Activated CD4-positive, alpha-beta T cell treated with anti-CD3 and anti-CD28 coated beads for 4 hours (primary cell): ENCODE data around the gene PTP4A1.
"Not testable (repeated sequence)": the region's sequence is repeated elsewhere in the genome, so short reads cannot be mapped to it uniquely, and the experiment has no call there.

ENCODE experiments used
- DNase-seq, 2 donors: peaks; one replicate each; pipeline ENCODE4 v3.0.0-alpha.2; 2020

The PTP4A1 gene

DNA sequence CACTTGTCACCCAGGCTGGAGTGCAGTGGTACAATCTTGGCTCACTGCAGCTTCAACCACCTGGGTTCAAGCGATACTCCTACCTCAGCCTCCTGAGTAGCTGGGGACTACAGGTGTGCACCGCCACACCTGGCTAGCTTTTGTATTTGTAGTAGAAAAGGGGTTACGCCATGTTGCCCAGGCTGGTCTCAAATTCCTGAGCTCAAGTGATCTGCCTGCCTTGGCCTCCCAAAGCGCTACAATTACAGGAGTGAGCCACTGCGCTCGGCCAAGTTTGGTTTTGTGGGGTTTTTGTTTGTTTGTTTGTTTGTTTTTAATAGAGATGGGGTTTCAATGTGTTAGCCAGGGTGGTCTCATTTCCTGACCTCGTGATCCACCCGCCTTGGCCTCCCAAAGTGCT lies 12.3 kb downstream of the PTP4A1 start:
- DNase-seq: no peak

DNA sequence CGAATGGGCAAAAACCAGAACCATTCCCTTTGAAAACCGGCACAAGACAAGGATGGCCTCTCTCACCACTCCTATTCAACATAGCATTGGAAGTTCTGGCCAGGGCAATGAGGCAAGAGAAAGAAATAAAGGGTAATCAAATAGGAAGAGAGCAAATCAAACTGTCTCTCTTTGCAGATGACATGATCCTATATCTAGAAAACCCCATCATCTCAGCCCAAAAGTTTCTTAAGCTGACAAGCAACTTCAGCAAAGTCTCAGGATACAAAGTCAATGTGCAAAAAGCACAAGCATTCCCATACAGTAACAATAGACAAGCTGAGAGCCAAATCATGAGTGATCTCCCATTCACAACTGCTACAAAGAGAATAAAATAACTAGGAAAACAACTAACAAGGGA lies 13.4 kb downstream of the PTP4A1 start:
- DNase-seq: not testable (repeated sequence)

DNA sequence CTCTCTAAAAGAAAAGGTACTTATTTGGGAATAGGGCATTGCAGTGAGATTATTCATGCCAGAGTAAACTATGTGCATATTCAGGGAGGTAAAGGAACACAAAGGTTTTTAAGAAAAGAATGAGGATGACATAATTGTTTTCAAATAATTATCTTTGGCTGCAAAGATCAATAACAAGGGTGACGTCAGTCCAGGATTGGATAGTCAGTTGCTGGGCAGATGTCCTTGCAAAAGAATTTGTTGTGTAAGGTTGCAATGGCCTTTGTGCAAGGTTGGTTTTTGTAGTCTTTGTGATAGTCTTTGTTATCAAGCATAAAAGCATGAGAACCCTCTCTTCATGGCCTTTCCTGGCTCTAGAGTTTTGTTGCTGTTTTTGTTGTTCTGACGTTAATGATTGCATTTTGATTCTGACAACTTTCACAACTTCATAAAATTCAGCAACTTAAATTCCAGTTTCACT lies 17.7 kb downstream of the PTP4A1 start:
- no peak for DNase-seq

DNA sequence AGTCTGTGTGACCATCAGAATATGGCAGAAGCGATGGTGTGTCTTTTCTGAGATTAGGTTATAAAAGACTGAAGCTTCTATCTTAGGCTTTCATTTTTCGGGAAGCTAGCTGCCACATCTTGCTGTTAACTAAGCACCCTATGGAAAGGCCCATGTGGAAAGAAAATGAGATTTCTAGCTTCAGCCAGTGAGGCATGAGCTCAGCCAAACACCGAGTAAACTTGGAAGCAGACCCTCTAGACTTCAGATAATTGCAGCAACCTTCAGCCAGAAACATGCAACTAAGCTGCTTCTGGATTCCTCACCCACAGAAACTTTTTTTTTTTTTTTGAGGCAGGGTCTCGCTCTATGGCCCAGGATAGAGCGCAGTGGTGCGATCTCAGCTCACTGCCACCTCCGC lies 20.6 kb downstream of the PTP4A1 start:
- no peak for DNase-seq

DNA sequence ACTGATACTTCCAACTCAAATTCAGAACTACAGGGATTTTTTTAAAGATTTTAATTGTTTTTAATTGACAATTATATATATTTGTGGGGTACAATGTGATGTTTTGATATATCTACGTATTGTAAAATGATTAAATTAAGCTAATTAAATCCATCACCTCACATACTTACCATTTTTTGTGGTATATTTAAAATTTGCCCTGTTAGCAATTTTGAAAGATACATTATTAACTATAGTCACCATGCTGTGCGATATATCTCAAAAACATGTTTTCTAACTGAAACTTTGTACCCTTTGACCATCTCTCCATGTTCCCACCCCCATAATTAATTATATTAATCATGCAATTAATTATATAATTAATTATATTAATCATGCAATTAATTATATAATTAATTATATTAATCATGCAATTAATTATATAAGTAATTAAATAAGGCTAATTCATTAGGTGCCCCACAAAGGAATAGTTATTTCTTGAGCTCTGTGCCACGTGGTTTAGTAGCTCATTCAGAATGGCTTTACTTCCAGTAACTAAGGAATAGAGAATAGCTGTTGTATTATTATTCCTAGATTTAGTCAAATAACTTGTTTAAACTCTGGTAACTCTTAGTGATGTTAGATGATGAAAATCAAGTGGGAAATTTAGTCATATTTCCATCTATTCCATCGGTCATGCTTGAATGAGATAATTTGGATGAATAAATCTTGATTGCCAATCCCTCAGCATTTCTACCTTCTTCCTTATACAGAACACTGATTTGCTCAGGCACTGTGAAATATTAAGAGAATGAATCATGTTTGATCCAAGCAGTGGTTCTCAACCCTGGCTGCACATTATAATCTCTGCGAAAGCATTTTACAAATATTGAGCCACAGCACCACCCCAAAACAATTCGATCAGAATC lies 25.1 kb downstream of the PTP4A1 start:
- no peak for DNase-seq

DNA sequence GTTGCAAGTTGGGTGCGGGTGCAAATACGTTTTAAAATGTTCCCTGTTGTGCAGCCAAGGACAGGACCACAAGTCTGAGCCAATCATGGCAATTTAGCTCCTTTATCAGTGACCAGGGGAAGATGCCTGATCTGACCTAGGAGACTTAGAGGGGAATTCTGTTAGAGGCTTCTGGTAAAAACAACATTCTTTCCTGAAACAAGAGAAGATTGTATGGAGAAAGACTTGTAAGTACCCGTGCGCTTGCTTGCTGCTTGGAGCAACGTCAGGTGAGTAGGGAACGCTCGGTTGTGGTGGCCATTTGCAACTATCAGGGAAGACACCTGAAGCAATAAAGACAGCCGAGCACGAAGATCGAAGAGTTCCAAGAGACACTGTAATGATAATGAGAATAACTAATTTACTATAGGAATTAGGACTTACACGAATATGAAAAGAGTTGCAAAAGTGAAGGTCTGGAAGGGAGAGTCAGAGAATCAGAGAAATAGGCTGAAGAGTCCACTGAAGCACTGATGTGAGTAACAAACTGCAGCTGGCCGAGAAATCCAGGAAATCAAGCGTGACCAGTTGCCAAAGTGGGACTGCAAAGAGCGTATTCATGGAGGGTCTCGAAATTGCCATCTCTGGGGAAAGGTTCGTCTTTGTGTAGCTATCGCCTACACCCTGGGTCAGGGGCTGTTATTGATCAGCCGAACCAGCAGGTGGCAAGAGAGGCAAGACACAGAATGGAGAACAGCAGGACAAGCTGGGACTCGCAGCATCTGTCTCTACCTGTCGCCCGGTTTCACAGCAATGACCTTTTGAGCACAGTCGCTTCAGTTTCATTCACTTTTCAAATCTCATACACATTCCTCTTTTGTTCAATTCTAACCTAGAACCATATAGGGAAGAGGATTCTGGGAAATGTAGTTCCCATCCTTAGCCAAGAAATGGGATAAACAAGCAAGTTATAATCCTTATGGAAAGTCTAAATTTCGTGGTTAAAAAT lies 26.1 kb downstream of the PTP4A1 start:
- peak; percentile 68 to 78 for DNase-seq

DNA sequence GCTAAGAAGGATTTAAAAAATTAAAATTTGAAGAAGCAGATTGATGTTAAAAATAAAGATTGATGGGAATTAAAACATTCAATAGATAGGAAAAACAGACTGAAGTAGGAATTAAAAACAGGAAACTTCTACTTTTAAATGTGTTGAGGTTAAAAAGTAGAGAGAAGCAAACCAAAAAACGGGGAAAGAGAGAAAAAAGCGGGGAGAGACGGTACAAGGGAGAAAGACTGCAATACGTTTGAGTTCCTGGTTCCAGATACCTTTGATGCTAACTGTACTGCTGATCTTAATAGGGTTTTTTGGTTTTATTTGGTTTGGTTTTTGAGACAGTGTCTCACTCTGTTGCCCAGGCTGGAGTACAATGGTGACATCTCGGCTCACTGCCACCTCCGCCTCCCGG lies 27.0 kb downstream of the PTP4A1 start:
- DNase-seq: no peak

DNA sequence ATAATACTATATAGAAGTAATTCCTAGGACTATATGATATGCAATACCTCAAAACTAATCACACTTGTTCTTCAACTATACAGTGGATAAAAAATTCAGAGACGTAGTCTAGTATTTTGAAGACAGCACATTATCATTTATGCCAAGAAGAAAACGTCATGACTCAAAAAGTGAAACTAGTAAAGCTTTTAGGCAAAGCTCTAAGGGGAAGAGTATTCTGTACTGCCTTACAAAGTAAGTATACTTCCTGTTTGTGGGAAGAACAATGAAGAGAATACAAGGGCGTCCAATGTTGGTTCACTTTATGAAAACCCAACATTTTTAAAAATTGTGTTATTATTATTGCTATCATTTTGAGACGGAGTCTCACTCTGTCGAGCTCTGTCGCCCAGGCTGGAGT lies 27.9 kb downstream of the PTP4A1 start:
- DNase-seq: no peak

DNA sequence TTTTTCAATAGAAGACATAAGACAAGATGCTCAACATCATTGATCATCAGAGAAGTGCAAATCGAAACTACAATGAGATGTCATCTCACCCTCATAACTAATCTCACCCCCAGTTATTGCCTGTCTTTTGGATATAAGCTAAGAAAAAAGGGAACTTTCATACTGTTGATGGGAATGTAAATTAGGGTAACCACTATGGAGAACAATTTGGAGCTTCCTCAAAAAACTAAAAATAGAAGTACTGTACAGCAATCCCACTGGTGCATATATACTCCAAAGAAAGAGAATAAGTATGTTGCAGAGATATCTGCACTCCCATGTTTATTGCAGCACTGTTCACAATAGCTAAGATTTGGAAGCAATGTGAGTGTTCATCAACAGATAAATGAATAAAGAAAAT lies 37.0 kb downstream of the PTP4A1 start:
- no peak for DNase-seq

DNA sequence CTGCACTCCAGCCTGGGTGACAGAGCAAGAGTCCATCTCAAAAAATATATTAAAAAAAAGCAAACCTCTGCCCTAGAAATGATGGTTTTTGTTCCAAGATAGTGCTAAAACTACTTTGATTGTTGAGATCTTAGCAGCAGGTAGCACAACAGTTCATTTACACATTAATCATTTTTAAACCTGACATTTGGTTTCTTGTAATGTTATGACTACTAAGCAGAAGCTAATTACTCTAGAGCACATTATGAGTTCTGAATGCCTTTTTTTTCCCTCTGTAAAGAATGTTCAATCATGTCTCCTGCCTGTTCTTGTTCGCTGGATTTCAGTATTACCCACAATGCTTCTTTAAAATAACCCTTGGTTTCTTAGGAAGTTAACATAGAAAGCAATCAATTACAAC lies 38.7 kb downstream of the PTP4A1 start:
- no peak for DNase-seq

DNA sequence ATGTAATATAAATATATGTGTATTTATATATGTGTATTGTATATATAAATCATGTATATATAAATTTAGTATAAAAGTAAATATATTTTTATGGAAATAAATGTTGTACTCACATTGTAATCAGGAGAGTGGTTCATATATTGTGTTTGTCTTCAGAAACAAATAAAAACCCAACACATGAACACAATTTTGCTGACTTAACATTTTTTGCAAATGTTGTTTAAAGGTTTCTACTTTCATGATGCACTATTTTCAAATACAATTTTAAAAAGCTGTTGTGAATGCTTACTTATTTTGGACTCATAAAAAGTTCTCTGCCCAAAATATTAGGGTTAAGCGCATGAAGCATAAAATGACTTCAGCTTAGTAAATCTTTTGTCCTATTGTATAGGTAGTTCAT lies 39.3 kb downstream of the PTP4A1 start:
- no peak for DNase-seq

DNA sequence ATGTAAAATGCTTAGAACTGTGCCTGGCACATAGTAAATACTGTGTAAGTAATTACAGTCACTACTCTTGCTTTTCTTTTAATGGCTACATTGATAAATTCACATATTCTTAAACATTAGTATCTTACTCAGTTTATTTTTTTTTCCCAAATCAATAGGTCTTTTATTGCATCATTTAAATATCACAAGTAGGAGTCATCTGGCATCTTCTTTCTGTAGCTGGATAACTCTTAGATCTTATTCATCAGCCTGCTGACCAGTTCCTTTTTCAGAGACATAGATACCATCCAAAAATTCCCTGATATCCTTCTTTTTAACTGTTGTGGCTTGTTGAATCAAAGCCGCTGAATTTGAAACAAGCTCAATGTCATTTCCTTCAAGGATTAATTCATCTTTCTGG lies 43.3 kb downstream of the PTP4A1 start:
- no peak for DNase-seq
